ENCODE data around the gene ICAM2.
"Not testable (repeated sequence)": the region's sequence is repeated elsewhere in the genome, so short reads cannot be mapped to it uniquely, and the experiment has no call there.

ICAM2 gene

DNA sequence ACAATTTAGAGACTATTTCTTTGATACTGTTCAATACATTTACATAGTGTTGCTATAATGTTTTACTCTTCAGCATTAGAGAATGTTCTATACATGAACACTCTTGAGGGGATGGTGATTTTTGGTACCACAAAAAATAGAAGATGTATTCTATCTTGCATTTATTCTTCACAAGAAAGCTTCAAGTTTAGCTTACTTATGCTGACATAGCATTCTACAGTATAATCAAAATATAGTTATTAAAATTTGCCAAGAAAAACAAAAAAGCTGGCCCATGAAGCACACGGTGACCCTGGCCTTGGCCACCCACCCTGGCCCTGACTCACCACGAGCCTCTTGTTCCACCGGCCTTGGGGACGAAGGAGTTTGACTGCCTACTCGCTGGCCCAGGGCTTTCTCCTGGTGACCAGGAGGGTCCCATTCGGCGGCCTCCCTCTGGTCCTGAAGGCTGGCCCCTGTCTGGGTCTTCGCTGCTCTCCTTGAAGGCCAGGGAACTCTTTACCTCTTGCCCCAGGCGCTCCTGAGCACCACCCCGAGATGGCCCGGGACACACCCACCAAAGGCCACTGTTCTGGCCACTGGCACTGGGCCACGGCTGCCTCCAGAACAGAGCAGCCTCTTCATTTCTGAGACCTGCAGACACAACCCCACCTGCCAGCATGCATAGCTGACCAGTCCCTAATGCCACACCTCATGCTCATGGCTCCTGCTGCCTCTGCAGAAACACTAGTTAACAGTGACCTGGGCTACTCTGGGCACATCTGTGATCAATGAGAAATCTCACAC lies 22.5 kb upstream of the ICAM2 start:
- no peak for DNase-seq

DNA sequence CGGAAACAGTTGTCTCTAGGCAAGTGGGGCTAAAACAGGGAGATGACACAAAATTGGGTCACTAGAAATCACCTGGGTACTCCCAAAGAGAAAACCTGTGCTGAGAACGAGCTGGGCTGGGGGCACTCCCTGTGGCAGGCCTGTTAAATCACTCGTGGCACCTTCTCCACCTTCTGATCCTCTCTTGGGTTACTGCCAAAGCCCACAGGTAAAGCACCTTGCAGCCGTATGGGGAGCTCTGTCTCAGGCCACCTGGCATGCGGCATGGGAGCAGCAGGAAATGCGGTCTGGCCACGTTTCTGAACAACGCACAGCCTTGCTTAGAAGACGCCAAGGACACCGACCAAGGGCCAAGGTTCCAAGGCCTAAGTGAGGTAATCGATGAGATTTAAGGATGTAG lies 21.5 kb upstream of the ICAM2 start:
- no peak for DNase-seq

DNA sequence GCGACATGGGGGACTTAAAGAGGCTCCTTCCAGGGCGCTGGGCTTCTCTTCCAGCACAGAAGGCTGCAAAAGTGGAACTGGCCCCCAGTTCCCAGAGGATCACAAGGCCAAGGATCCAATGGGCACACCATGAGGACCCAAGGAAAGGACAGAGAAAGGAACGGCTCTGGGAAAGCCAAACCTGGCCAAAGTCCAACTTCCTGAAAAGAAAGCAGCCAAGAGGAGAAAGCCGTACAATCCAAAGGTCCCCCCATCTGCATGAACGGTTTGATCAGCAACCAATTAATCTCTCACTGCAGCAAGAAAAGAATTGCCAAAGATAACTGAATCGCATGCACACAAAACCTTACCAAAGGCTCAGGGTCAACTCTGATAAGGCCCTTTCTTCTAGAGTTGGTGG lies 19.8 kb upstream of the ICAM2 start:
- DNase-seq = no peak

DNA sequence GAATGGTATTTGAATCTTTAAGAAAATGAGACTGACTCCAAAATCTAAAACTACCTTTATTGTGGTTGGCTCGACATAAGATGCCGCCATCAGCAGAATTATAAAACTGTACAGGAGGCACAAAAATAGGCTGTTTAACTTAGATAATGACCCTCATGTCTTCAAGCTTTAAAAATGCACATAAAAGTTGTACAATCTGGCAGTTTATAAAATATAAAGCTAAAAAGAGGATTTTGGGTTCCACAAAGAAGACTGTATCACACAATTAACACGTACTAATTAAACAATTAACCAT lies 18.6 kb upstream of the ICAM2 start:
- DNase-seq = no peak

DNA sequence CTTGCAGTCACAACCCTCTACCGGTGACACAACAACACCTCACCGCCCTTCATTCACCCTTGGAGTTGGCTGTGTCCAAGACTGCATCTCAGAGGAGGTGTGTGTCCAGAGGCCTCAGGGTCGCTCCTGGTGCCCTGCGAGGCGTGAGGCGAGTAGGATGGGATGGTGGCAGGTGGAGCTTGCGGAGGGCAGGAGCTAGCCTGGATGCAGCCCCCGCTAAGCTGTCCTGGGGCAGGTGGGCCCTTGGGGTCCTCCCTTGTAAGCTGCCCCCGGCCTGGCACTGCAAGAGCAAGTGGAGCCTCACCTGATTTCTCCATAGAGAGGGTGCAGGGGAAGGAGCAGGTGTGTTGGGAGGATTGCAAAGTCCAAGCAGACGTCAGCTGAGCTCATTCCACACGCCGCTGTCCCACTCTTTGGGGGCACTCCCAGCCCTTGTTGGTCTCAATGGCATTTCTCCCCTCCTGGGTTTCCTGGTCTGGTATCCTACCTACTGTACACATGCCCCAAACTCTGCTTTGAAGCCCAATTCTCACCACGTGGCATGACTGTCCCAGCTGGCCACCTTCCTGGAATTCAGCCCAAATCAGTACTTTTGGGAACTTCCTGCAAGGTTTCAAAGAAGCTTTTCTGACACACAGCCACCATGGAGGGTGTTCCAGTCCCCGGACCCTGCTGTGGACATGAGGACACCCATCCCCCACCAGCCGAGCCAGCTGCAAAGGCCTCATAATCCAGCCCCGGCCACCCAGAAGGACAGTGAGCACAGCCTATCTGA lies 18.1 kb upstream of the ICAM2 start:
- DNase-seq = no peak

DNA sequence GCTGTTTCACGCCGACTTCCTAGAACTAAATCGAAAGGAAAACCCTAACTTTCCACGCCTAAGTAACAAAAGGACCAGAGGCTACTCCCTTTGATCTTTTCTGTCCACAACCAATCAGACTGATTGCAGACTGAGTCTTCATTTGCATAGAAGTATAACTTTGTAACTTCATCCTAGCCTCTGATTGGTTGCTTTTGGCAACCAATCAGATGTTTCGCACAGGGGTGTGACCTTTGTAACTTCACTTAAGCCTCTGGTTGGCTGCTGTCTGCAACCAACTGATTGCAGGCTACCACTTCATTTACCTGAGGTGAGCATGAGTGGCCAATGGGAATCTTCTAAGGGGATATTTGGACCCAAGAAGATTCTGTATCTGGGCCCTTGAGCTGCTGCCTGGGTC lies 17.4 kb upstream of the ICAM2 start:
- DNase-seq = no peak

DNA sequence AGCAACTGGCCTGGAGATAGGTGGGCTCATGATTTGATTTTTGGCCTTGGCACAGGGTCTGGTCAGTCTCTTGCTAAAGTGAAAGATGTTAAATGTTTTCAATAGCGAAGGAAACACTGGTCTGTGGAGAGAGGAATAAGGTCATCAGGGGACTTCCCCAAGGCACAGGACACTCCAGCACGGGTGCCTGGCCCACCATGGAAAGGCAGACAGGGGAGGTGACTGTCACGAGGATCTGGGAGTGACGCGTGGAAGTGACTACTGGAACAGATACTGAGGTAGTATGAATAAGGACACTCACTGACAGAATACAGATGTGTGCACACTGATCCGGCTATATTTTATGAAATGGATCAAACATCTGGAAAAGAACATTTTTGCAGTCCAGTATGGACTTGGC lies 16.7 kb upstream of the ICAM2 start:
- DNase-seq = no peak

DNA sequence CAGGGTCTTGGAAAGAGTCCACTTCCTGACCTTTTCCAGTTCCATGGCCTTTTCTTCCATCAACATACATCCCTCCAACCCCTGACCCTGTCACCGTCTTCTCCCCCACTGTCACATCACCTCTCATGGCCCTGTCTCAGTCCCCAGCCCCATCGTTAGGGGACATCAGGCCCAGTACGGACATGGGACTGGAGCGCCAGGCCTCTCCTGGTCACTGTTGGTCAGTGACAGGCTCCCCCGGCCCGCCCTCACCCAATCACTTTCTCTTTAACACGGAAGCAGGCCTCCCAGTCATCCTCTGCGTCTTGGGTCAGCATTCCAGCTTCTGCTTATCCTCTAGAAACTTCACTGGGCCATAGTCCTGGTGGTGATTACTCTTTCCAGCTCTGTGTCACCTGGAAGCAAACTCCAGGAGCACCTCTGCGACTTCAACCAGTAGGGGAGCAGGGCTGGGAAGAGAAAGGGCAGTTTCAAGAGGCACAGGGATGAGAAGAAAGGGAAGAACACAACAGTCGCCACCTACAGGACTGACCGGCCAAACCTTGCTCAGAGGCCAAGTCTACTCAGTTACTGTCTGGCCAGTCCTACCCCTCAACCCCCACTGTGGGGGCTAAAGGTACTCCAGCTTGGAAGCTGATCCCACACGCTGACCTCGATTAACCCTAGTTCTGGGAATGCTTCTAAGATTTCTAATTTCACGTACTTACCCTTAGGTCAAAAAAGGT lies 15.9 kb upstream of the ICAM2 start:
- DNase-seq = no peak

DNA sequence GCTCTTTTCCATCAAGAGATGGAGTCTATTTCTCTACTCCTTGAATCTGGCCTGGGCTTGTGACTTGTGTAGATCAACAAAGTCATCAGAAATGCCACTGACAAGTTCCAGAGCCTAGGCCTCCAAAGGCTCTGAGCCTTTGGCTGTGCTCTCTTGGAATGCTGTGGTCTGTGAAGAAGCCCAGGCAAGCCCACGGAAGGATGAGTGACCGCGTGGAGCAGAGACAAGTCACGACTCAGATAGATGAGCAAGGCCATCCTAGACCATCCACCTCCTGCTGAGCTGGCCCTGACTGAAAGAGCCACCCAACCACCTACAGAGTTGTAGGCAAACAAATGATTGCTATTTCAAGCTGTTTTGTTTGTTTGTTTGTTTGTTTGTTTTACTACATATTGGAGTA lies 11.6 kb upstream of the ICAM2 start:
- DNase-seq = no peak

DNA sequence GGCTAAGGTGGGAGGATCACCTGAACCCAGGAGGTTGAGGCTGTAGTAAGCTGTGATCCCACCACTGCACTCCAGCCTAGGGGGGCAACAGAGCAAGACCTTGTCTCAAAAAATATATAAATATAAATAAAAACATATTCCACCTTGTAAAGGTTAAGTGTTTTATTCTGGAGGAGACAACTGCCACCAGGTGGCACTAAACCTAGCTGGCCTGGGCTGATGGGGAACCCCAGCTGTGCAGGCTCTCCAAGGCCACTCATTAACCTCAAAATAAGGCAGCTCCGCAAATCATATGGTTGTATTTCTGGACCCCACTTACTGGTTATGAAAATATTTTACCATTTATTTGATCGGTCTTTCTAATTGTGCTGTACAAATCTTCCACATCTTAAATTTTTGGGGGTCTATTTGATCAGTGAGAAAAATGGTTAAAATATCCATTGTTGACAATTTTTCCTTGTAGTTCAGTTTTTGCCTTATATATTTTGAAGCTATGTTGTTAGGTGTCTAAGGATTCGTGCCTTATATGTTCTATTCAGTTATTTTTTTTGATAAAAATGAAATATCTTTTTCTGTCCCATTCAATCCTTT lies 8.5 kb upstream of the ICAM2 start:
- DNase-seq = peak; percentile 71

DNA sequence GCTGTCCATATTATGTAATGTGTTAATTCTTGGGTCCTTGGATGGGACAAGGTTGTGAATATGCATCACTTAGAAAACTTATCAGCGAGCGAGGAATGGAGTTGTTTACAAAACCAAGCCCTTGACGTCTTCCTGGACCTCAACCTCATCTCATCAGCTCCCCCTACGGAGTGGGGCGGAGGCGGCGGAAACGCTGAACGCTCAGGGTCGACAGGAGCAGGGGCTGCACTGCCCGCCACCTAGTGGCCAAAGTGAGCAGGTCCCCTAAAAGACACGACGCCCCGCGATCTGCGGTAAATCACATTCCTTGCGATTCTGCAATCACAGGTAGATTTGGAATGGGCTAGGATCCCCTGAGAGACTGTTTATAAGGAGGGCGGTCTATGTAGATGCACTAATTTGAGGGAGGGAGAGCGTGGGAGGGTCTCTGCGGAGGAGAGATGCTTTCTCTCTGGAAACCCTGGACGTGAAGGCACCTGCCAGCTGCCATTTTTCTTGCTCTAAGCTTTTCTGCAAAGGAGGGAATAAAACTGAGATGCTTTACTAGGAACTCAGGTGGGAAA lies 5.4 kb upstream of the ICAM2 start:
- peak; percentile 92 for DNase-seq

DNA sequence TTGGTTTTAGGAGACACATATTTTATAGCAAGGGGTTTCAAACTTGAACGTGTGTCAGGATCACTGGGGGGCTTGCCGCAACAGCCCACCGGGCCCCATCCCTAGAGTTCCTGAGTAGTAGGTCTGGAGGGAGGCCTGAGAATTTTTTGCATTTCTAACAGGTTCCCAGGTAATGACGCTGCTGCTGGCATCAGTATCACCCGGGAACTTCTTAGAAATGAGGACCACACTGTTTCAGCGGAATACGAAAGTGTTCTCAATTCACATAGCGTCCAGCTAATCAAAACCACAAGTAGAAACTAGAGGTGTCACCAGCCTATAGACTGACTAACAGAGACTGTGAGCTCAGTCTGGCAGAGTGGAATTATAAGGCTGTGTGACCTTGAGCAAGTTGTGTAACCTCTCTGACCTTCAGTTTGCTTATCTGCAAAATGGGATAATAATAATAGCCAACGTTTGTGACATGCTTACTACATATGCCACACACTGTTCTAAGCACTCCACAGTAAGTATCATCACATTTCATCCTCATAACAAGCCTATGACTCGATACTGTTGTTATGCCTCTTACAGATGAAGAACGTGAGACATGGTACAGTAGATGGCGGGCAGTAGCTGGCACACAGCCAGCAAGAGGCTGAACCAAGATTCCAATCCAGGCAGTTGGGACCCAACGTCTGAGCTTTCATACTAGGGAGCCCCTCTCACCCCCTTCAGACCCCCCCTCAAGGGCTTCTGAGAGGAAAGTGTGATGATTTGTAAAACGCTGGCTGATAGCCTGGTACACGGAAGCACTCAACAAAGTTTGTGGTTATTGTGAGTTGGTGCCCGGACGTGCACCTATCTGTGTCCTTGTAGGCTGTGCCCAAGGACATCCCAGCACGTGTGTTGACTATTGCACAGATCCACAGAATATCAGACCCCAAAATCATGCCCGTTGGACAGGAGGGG lies 4.6 kb upstream of the ICAM2 start:
- peak; percentile 57 for DNase-seq

DNA sequence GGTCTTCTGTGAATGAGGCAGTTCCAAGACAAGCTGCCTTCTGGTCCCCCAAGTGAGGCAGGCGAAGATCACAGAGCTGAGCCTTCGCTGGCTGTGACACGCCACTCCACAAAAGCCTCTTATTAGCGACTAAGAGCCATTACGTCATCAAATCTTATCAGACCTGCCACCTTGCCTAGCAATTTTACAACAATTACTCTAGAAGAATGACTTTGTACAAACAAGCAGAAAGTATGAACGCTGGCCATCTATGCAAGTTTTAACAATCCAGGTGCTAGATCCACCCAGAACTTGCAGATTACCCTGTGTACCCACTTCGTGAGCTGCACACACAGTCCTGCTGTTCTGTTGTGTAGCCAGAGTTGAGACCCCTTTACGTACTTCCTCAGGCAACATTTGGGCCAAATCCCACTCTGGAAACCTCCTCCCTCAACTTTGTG lies 3.8 kb upstream of the ICAM2 start:
- DNase-seq = no peak

DNA sequence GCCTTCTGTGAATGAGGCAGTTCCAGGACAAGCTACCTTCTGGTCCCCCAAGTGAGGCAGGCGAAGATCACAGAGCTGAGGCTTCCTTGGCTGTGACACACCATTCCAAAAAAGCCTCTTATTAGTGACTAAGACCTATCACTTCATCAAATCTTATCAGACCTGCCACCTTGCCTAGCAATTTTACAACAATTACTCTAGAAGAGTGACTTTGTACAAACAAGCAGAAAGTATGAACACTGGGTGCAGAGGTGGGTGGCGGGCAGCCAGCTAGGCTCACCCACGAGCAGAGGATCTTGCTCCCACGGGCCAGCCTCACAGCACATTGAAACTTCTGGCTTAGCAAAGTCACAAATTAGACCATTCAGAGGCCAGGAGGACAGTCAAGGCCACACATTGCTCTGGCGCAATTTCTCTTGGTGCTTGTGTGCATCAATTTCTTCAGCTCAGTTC lies 2.2 kb upstream of the ICAM2 start:
- DNase-seq = peak; percentile 42

DNA sequence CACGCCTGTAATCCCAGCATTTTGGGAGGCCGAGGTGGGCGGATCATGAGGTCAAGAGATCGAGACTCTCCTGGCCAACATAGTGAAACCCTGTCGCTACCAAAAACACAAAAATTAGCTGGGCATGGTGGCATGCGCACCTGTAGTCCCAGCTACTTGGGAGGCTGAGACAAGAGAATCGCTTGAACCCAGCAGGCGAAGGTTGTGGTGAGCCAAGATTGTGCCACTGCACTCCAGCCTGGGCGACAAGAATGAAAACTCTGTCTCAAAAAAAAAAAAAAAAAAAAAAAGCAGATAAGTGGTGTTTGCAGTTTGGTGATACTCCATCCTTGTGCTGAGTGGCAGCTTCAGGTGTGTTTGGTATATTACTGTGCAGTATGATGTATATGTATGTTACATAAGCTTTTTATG lies 877 bp downstream of the ICAM2 start:
- DNase-seq = not testable (repeated sequence)

DNA sequence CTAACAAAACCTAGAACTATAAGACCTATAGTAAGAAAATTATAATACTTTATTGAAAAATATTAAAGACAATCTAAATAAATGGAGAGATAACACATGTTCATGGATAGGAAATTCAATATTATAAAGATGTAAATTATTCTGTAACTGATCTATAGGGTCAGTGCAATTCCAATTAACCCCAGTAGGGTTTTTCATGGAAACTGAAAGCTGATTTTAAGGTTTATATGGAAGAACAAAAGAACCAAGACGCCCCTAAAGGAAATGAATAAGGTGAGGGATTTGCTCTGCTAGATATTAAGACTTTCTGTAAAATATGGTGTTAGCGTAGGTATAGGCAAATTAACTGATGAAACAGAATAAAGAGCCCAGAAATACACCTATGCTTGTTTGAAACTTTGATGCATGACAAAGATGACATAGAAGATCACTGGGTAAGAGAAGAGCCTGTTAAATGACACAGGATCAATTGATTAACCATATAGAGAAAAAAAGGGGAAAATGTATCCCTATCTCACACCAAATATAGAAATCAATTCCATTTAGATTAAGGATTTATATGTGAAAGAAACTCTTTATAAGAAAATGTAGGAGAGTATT lies 3.0 kb downstream of the ICAM2 start:
- DNase-seq = no peak

DNA sequence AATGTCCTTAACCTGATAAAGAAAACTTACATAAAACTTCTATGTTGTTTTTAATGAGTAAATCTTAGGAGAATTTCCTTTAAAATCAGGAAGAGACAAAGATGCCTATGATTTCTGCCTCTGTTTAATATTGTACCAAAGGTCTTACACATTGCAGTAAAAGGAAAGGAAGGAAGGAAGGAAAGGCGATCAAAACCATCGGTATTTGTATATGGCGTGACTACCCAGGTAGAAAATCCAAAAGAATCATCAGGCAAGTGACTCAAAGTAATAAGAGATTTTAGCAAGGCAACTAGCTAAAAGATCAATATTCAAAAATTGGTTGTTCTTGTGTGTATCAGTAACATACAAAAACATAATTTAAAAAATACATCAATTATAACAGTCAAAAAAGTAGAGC lies 3.5 kb downstream of the ICAM2 start:
- DNase-seq = no peak

DNA sequence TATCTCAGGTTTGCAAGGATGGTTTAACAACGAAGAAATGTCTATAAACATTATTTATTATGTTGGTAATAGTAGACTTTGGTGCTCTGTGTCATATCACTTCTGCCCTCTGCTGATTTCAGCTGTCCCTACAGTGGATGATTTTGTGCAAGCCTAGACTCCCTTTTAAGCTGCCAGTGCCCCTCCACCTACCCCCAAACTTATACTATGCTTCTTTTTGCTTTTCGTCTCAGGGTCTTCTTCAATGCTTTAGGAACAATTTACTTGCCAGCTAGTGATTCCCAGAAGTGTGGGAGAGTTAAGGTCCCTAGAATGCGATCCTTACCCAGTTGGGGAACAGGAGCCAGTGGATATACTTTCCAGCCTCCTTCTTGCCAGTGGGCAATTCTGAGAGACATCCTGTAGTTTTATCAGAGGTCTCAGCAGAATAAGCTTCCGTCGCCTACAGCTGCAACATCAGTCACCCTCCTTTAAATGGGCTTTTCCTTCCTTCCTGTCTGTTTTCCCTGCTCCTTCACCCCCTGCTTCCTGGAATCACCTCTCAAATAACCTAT lies 4.1 kb downstream of the ICAM2 start:
- no peak for DNase-seq

DNA sequence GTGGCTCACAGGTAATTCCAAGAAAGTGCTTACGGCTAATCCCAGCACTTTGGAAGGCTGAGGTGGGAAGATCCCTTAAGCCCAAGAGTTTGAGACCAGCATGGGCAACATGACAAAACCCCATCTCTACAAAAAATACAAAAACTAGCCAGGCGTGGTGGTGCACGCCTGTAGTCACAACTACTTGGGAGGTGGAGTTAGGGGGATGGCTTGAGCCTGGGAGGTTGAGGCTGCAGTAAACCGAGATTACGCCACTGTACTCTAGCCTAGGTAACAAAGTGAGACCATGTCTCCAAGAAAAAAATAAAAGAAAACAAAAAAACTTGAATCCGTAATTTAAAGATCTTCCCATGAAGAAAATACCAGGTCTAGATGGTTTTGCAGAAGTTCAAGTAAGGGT lies 5.0 kb downstream of the ICAM2 start:
- DNase-seq = no peak

DNA sequence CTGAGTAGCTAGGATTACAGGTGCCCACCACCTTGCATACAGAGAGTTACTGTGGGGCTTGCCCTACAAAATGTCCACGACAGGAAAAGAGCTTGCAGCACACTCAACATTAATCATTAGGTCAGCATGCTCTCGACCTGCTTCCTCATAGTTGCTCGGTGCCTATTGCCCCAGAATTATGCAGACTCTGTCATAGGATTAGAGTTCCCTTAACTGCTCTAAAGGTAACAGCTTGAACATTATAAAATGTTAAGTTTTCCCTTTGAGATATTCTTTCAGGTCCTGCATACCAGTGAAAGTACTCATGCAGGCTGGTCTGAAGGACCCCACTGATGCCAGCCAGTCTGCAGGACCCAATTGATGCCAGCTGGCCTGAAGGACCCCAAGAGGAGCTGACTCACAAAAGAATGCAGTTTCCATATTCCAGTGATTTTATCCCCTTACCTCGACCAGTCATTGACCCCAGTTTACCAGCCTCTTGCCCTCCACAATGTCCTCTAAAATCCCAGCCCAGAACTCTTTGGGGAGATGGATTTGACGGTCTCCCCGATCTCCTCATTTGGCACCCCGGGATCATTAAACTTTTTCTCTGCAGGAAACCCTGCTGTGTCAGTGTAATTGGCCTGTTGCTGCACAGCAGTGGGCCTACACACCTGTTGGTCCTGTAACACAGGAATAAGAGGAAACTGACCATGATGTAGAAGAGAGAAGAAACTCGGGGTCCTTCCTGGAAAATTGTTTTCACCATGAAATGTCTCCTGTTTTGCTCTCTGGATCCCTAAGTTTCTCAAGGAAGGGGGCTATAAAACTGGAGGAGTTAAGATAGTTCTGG lies 10.6 kb downstream of the ICAM2 start:
- DNase-seq = no peak

All from stimulated activated CD4-positive, alpha-beta T cell treated with anti-CD3 and anti-CD28 coated beads, Interleukin-1b, Interleukin-23, amount 100 ng/mL, for 48 hours (primary cell).